AG20443 (cell line): Measurements from ENCODE around the gene ASF1B.
A peak's percentile ranks its signal among the peaks of the same experiment; 100 is the strongest.

Experiments
- DNase-seq: peaks from one replicate; pipeline ENCODE4 v3.0.0; 2012; ENCODE audit warnings: low spot score, mixed read lengths

Gene ASF1B

DNA sequence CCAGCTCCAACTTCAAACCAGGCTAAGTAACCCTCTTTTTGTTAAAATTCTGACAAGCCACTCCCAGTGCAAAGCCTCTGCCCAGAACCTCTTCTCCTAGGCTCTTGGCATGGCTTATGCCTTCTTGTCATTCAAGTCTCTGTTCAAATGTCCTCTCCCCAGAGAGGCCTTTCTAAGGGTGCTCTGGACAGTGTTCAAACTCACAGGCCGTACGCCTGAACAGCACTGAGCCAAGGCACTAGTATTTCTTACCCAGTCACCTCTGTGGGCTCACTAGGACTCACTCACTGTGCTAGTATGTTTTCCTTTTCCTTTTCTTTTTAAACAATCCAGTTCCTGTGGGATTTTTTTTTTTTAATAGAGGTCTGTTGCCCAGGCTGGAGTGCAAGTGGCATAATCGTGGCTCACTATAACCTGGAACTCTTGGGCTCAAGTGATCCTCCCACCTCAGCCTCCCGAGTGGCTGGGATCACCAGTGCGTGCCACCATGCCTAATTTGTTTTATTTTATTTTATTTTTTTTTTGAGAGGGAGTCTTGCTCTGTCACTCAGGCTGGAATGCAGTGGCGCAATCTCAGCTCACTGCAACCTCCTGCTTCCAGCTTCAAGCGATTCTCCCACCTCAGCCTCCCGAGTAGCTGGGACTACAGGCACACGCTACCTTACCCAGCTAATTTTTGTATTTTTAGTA, 2.3 kb upstream of the ASF1B start:
- DNase-seq, result no peak

DNA sequence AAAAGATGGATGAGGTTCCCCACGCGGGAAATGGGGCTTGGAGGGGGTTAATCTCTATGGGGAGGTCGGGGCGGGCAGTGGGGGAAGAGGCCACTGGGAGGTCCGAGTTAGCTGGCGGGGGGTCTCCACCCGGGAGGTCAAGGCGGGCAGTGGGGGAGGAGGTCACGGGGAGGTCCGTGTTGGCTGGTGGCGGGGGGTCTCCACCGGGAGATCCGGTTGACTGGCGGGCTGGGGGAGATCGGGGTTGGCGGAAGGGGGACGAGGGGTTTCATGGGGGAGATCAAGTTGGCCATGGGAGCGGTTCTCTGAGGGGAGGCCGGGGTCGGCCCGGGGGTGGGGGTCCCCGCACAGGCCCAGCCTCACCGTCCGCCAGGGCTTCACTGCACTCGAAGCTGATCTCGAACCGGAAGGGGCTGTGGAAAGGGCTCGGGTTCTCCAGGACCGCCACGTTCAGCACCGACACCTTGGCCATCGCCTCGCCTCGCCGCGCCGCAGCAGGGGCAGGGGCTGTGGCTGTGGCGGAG, 342 bp downstream of the ASF1B start:
- DNase-seq, result no peak

DNA sequence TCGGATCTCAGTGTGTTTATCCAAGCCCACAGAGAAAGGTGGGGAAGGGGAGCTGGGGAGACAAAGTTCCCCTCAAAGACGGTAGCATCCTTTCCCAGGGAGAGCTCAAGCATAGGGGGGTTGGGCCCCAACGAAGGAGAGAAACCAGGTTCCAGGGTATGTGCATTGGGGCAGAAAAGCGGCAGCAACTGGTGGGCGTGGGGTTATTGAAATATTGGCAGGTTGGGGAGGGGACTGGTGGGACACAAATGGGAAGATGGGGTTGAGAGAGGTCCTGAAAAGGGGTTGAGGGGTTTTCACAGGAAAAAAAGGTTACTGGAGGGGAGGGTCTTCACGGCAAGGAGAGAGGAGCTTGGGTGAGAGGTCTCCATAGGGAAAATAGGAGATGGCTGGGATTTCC, 1.0 kb downstream of the ASF1B start:
- no peak for DNase-seq

DNA sequence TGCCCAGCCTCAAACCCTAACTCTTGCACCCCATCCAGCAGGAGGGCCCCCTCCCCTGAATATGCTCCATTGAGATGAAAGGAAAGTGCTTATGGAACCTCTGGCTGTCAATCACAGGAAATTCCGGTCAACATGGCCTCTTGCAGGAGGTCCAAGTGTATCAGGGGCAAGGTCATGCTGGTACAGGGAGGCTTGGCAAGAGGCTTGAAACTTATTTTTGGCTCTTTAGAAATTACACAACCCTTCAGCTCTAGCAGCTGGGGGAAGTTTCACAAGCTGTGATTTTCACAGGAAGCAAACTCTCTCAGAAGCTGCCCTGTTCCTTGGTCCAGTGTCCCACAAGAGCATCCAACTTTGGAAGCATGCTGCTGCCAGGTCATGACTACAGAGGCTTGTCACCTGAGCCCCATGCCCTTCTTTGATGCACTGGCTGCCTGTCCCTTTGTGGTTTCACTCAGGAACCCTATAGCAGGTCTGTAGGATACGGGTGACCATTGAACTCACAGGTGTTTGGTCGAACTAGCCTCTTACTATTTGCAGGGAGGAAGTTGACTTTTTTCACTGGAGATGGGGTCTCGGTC, 8.4 kb downstream of the ASF1B start:
- no peak for DNase-seq

DNA sequence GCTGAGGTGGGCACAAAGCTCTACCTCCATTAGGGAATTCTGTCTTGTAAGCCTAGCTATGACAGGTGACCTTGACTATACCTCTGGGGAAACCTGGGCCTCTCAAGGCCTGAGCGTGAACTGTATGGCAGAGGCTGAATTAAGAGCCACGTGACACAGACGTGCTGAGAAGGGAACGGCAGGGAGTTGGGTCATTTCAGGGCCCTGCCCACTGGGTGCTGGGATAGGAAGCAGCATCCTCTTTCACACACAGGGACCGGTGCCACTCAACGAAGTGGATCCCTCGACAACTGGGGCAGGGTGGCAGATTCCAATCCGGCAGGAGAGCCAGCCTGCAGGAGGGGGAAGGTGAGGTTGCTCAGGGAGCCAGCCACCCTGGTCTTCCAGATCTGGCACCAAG, 9.2 kb downstream of the ASF1B start:
- DNase-seq, result no peak

DNA sequence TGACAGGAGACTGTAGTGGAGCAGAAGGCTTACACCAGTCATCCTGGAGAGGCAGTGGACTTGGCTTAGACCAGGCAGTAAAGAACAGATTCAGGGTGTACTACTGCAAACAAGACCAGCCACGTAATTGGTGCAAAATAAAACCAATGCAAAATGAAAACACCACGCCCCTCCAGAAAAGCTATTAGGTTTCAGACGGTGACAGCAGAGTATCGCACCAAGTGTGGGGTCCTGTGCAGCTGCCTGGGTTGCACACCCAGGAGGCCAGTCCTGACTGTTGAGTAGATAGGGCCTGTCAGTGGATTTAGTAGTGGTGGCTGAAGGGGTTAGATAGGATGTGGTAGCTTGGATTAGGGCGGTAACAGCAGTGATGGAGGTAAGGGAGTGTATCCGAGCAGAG, 13.5 kb downstream of the ASF1B start:
- DNase-seq, result no peak

DNA sequence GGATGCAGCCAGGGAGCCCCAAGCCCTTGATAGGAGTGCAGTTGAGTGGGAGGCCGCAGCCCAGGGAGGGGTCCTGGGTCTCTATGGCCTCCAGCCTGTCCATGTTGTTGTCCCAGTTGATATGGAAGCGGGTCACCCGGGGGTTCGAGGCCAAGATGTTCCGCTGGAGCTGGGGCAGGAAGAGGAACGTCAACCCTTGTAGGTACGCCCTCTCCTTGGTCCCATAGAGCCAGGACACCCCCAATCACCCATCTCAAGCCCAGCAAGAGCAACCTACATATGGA, 15.9 kb downstream of the ASF1B start:
- no peak for DNase-seq

DNA sequence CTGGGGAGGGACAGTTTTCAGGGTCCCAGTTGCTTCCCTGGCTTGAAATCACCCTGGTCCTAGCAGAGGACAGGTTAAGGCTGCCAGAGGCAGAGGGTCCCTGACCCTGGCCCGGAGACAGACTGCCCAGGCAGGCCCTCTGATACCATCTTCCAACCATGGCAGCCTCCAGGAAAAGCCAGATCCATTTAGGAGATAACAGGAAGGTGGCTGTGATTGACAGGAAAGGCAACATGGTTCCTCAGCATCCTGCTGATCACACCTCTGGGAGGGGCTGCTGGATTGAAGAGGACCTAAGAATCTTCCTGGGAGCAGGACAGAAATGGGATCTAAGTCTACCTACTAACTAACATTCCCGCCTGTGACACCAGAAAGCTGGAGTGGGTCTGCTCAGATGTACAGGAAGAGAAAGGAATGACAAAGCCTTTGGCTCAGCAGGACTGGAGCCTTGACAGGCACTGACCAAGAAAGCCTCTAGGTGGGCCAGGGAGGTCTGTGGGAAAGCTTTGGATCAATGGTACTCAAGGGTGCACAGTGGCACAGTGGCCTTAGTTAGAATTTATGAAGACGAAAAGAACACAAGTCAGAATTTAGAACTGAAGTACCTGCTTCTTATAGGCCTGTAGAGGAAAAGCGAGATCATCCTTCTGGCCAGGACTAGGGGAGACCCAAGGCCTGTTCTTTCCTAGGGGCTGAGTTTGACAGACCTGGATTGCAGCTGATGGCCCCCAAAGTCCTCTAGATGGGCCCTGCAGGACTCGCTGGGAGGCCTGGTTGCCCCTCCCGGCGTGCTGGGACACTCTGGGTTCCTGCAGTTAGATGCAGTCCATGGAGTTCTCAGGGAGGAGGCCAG, 16.5 kb downstream of the ASF1B start:
- DNase-seq, result no peak

DNA sequence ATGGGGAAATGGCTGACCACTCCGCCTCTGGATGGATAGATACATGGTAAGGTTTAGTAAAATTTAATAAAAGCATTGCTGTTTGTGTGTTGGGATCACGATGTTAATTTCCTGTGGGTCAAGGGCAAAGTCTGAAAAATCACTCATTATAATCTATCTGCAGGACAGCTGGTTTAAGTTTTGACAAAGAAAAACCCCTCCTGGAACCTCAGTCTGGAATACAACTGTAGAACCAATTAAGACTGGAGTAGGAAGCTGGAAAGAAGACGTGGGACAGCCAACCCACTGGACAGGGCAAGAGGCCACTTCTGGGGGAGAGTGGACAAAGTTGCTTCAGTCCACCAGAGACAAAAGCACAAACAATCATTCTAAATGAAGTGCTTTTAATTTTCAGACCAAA, 17.2 kb downstream of the ASF1B start:
- DNase-seq, result no peak

DNA sequence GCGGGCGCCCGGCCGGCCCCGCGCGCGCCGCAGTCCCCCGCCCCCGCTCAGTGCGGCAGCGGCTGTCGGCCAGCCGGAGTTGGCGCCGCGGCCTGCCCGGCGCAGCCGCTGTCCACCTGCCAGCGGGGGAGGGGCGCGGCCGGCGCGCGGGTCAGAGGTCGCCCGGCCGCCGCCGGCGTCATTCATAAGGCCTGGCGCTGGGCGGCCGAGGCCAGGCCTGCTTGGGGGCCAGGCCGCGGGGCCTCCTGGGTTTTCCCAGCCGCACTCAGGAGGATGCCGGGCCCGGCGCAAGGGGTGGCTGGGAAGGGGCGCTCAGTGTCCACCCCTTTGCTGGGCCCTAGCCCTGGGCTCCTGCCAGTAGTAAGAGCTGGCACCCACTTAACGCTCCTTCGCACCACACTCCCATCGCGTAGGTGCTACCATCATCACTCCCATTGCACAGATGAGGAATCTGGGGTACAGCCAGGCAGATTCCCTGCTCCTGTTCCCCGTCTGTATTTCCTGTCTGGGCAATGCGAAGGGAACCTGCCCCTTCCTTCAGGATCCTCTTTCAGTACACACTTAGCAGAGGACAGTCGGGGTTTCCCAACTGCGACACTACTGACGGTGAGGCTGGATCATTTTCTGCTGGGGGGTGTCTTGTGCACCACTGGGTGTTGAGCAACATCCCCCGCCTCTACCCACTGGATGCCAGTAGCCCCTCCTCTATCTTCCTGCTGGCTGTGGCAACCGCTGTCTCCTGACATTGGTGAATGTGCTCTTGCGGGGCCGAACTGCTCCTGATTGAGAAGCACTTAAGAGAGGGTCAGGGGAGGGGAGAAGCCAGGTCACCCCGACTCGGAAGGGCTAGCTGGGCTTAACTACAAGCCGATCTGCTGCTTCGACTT, 18.0 kb downstream of the ASF1B start:
- peak; percentile 84 for DNase-seq

DNA sequence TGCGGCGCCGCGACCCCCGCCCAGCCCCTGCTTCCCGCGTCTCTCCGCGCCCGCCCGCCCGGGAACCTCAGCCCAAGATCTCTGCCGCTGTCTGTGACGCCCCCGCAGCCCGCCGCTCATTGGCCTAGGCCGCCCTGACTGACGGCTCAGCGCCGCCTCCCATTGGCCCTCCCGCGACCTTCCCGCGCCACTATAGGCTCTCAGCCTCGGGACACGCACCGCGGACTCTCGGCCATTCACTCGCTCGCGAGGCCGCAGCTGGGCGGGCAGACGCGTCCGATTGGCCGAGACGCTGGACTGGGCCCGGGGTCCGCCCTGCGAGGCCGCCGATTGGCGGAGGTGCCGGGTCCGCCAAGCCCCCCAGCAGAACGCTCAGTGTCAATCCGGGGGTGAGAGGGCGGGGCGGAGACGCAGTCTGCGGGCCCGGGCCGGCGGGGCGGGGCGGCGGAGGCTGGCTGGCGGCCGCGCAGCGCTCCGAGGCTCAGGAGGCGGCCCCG, 18.7 kb downstream of the ASF1B start, which contains the start of gene PRKACA:
PRKACA (minus strand) TSS at position 95 of the 497 bp plus-strand sequence. CDS start 215 bp downstream, outside the sequence.
- peak; percentile 99 for DNase-seq

DNA sequence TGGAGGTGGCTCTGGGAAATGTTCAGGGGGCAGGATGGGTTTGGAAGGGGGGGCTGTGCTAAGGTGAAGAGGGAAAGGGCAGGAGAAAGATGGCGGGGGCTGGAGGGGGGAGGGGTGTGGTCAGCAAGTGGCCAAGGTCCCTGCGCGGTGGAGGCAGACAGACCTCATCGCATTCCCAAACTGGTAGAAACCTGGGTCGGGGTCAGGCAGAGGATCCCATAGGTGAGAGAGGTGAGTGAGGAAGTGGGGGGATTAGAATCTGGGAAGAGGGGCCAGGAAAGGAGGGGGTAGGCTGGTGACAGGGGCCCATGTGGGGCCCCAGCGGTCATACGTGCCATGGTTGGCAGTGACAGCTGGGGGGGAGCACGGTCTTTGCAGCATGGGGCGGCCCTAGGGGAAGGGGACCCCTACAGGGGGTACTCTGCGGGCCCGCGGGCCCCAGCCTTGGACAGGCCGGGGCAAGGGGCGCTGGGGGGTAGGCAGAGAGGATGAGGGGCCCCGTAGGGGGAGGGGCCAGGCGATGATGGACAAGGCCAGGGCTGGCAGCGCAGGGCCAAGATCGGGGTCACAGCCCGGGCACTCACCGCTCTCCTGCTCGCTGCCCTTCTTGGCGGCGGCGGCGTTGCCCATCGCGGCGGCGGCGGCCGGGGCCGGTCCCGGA, 19.3 kb downstream of the ASF1B start:
- DNase-seq, result no peak

DNA sequence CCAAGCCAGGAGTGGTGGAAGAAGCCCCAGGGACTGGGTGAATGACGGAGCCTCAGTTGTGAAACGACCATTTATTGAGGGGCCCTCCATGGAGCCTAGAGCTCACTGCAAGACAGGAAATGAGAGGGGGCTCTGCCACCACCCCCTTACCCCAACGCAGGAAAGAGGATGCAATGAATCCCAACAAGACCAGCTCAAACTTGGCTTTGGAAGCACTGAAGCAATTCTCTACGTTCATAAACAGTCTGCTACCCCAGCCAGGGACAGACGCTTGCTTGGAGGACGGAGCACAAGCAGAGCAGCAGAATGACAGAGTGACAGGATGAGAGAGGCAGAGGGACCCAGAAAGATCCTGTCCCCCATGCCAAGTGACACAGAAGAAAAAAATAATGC, 19.9 kb downstream of the ASF1B start:
- DNase-seq, result no peak

DNA sequence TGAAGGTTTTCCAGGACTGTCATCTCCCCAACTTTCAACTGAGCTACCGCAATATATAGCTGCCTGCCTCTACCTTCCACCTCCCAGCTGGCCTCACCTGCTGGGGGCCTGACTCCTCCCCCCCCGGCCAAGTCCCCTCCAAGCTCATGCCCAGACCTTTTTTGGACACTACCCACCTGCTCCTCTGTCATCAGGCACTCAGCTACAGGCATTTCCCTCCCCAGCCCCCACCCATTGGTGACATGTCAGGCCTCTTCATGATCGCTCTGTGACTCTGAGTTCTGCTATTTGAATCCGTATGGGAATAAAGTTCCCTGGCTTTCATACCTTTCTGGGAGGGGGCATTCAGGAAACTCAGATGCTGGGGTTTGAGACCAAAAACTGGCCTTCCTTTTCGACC, 20.6 kb downstream of the ASF1B start:
- DNase-seq, result no peak

DNA sequence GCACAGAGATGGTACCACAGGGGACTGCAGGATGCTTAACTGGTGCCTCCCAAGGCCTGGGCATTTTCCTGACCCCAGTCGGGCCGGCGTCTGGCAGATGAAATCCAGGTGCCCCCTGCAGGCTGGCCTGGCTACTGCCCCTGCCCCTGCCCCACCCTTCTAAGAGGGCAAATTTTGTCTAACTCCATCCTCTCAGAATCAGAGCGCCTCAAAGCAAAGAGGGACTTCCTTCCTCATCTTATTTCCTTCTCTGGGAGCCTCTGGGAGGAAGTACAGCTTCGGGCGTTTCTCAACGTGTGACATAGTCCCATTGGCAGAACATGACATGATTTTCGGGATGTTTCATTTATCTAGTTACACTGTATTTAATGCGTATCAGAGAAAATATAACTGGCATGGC, 21.5 kb downstream of the ASF1B start:
- no peak for DNase-seq

DNA sequence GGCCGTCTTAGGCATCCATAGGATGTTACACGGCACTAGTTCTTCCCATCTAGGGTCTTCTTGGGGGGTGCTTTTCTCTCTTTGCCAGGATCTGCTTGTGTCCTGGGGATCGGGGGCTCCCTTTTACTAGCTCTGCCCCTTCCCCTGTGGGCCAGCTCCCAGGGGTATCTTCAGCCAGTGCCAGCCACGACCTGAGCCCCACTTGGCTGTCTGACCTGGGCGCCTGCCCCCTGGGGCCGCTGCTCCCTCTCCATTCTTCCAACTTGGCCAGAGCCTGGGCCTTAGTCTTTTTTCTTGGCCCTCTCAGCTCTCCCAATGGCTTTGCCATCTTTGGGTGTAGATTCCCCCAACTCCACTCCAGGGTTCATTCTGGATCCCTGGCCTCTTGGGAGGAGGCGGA, 21.9 kb downstream of the ASF1B start:
- DNase-seq, result no peak

DNA sequence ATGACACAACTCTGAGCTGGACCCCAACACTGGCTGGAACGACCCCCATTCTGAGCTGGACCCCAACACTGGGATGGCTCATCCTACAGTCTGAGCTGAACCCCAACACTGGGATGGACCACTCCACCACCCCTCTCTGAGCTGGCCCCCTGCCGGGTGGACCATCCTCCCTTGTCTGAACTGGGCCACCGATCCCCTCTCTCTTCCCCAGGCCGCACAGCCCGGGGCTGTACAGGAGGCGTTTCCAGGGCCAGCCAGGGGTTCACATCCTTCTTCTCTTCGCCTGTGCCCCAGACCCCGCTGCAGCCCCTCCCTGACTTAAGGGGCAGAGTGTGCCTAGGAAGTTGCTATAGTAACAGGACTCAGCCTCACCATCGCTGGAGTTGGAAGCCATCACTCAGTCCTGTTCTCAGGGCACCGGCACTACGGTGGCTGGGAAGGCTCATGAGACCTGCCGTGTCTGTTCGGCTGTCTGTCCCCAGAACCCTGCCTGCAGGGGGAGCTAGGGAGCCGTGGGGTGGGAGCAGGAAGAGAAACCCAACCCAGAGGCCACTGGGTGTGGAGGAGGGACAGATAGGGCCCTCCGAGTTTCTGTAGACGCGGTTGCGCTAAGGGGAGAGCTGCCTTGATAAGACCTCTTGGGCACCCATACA, 22.5 kb downstream of the ASF1B start:
- no peak for DNase-seq

DNA sequence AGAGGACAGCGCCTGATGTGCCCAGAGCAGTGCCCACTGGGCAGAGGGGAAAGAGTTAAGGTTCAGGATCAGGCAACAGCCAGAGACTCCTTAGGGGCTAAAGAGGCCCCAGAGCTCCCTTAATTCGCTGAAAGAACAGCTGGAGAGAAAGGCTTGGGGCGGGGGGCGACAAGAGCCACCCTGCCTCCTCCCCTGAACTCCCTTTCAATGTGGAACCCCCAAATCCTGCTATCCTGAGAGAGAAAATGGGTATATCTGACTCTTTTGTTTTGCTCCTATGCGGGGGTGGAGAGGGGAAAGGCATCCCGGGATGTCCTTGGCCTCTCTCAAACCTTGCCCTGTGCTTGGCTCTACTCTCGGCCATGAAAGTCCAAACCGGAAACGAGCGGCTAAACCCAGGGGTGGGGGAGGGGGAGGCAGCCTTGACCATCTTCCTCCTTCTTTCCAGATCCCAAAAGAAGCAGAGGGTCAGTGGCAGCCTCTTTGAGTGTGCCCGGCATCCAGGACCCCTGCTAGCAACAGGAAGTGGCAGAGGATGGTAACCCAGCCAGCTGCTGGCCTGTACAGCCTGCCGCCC, 23.5 kb downstream of the ASF1B start:
- peak; percentile 61 for DNase-seq

DNA sequence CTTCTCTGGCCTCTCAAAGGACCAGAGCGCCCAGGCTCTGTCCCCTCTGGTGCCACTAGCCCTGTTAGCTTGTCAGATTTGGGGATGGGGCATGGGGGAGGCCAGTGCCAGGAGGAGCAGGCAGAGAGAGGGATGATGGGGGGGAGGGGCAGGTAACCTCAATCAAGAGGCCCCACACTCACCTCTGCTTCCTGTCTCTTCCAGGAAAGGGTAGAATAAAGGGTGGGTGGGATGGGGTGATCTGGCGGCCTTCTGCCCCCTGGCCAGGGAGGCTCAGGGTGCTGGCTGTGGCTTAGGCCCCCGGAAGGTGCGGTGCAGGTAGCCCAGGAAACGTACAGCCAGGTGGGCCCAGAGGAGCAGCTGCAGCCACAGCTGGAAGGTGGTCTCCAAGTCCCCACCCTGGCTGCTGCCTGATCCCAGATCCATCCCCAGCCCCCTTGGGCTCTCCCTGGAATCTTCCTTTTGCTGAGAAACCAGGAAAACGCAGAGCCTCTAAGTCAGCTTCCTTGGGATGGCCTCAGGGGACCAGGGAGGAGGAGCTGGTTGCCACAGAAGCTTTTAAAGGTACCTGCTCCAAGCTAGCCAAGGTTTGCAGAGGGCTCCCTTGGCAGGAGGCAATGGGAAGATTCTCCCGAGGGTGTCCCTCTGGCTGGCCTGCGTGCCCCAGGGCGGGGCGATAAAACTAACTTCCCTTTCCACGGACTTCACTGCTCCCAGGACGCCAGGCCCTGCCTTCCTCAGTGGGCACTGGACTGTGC, 24.2 kb downstream of the ASF1B start:
- DNase-seq, result no peak

DNA sequence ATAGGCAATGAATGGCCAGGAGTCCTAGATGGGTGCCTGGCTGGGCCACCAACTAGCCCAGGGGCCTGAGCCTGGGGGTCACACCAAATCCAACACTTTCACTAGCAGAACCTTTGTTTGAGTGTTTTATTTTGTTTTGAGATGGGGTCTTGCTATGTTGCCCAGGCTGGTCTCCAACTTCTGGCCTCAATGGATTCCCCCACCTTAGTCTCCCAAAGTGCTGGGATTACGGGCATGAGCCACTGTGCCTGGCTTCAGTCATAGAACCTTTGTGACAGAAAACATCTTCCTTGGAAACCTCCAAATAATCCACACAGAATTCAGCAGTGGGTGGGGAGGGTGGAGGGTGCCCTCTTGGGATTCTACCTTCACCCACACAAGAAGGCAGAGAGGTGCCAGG, 24.9 kb downstream of the ASF1B start:
- no peak for DNase-seq
